Measurements from ENCODE around the gene RANBP17.

DNA sequence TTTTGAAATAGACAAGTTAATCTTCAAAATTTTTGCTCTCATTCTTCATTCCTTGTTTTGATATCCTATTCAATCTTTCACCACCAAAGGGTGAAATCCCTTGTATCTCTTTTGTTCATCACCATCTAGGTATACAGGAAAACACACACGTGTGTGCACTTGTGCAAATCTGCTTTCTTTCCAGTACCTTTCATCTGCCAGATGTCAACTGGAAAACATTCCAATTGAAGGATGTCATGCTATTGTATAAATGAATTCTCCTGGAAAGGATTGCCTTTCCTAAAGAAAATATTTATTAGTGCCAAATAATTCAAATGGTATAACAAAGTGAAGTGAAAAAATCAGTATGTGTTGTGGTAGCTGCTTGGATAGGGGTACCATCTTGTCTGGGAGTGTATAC lies 123.7 kb downstream of the RANBP17 start:
- no peak for TF ChIP-seq POLR2A (IDR thresholded peaks at IDR 0.05)
- TF ChIP-seq, protein P1, sequence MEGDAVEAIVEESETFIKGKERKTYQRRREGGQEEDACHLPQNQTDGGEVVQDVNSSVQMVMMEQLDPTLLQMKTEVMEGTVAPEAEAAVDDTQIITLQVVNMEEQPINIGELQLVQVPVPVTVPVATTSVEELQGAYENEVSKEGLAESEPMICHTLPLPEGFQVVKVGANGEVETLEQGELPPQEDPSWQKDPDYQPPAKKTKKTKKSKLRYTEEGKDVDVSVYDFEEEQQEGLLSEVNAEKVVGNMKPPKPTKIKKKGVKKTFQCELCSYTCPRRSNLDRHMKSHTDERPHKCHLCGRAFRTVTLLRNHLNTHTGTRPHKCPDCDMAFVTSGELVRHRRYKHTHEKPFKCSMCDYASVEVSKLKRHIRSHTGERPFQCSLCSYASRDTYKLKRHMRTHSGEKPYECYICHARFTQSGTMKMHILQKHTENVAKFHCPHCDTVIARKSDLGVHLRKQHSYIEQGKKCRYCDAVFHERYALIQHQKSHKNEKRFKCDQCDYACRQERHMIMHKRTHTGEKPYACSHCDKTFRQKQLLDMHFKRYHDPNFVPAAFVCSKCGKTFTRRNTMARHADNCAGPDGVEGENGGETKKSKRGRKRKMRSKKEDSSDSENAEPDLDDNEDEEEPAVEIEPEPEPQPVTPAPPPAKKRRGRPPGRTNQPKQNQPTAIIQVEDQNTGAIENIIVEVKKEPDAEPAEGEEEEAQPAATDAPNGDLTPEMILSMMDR (IDR thresholded peaks at IDR 0.05), result no peak
